Retinal pigment epithelial cell (primary cell): Measurements from ENCODE around the gene CTNNBIP1.
"Not testable (repeated sequence)": the region's sequence is repeated elsewhere in the genome, so short reads cannot be mapped to it uniquely, and the experiment has no call there.

ENCODE experiments used
- DNase-seq: peaks from one replicate; pipeline ENCODE4 v3.0.0-alpha.2; 2010; ENCODE audit warnings: low read depth
- H3K4me3 ChIP-seq: 2 replicates; pipeline ENCODE4 v1.5.1; 2011; ENCODE audit warnings: mild to moderate bottlenecking, low read length, control low read depth, moderate library complexity
- CTCF ChIP-seq: conservative IDR thresholded peaks from 2 replicates; pipeline ENCODE4 v1.5.1; 2011; ENCODE audit warnings: low read depth, low read length, control low read depth, inconsistent platforms

The CTNNBIP1 gene

GRCh38 chr1:9927259-9927658 is 17.2 kb upstream of the CTNNBIP1 start:
- no peak overlapping the region for H3K4me3 ChIP-seq
- DNase-seq, result no peak
- no peak for TF ChIP-seq CTCF

GRCh38 chr1:9922342-9922741 is 12.3 kb upstream of the CTNNBIP1 start:
- no peak for DNase-seq
- TF ChIP-seq CTCF, result no peak
- no peak overlapping the region for H3K4me3 ChIP-seq

- TF ChIP-seq CTCF, result no peak
- no peak for DNase-seq
- H3K4me3 ChIP-seq, result no peak overlapping the region
Observed at GRCh38 chr1:9920606-9921005, 10.5 kb upstream of the CTNNBIP1 start.

GRCh38 chr1:9917901-9918300 is 7.8 kb upstream of the CTNNBIP1 start:
- no peak for DNase-seq
- TF ChIP-seq CTCF, result no peak

GRCh38 chr1:9917495-9917894 is 7.4 kb upstream of the CTNNBIP1 start:
- not testable (repeated sequence) for H3K4me3 ChIP-seq, DNase-seq

More at GRCh38 chr1:9917901-9918300, 7.8 kb upstream of the CTNNBIP1 start:
- no peak overlapping the region for H3K4me3 ChIP-seq

GRCh38 chr1:9916452-9916851 is 6.4 kb upstream of the CTNNBIP1 start:
- H3K4me3 ChIP-seq, result no peak overlapping the region
- TF ChIP-seq CTCF, result no peak
- no peak for DNase-seq

GRCh38 chr1:9914610-9914937 is 4.5 kb upstream of the CTNNBIP1 start:
- no peak for TF ChIP-seq CTCF
- H3K4me3 ChIP-seq, result no peak overlapping the region
- no peak for DNase-seq
